ENCODE data around the gene HS3ST6. TPM values are rescaled to one million over a fixed set of nuclear protein-coding genes. Genes with fewer than 3 reads are reported as not detected.

The HS3ST6 gene
- total and polyA plus RNA-seq, 2 of the 13 experiments (the other 11 are each of a cell fraction or from before 2014, with no cell fraction given): not detected

- no peak for TF ChIP-seq ZBTB44 (CRISPR knock-in tag; IDR thresholded peaks at IDR 0.05)
- TF ChIP-seq NFKB2 (CRISPR knock-in tag; IDR thresholded peaks at IDR 0.05; ENCODE audit: borderline replicate concordance): peak; percentile 56; the same call in 1 of the 2 replicates
- TF ChIP-seq ZNF597 (CRISPR knock-in tag; IDR thresholded peaks at IDR 0.05): no peak
- no peak for TF ChIP-seq ZNF800 (CRISPR knock-in tag; IDR thresholded peaks at IDR 0.05)
- TF ChIP-seq ZNF746 (CRISPR knock-in tag; IDR thresholded peaks at IDR 0.05): no peak
- peak; percentile 35; the same call in 1 of the 2 replicates for TF ChIP-seq ZNF580 (CRISPR knock-in tag; IDR thresholded peaks at IDR 0.05; ENCODE audit: borderline replicate concordance, low read depth)
- TF ChIP-seq CAMTA2 (CRISPR knock-in tag; IDR thresholded peaks at IDR 0.05; ENCODE audit: borderline replicate concordance): no peak
- peak; percentile 92 for TF ChIP-seq MXD1 (CRISPR knock-in tag; IDR thresholded peaks at IDR 0.05)
- TF ChIP-seq HNRNPH1 (optimal IDR thresholded peaks at IDR 0.05; ENCODE audit: low read depth, low read length): no peak
- TF ChIP-seq HDAC1 (CRISPR knock-in tag; IDR thresholded peaks at IDR 0.05): peak; percentile 77
- TF ChIP-seq ATF5 (CRISPR knock-in tag; IDR thresholded peaks at IDR 0.05; ENCODE audit: low read depth): no peak
- TF ChIP-seq CTCF (CRISPR knock-in tag; IDR thresholded peaks at IDR 0.05): peak; percentile 19; the same call in 1 of the 2 replicates
- TF ChIP-seq ZFP90 (CRISPR knock-in tag; IDR thresholded peaks at IDR 0.05; ENCODE audit: borderline replicate concordance): no peak; the same call in 1 of the 2 replicates
- TF ChIP-seq HMGA1 (CRISPR knock-in tag; conservative IDR thresholded peaks at IDR 0.05): no peak
- TF ChIP-seq RXRA (CRISPR knock-in tag; IDR thresholded peaks at IDR 0.05): no peak
- peak; percentile 22 for TF ChIP-seq ZNF263 (CRISPR knock-in tag; IDR thresholded peaks at IDR 0.05)
- no peak for TF ChIP-seq THYN1 (CRISPR knock-in tag; IDR thresholded peaks at IDR 0.05; ENCODE audit: borderline replicate concordance, low read depth)
- TF ChIP-seq ZNF652 (CRISPR knock-in tag; IDR thresholded peaks at IDR 0.05; ENCODE audit: borderline replicate concordance, low read depth): no peak
- TF ChIP-seq ZNF781 (CRISPR knock-in tag; IDR thresholded peaks at IDR 0.05; ENCODE audit: borderline replicate concordance, not compliant biosample characterization): peak; percentile 37
- TF ChIP-seq ZNF777 (CRISPR knock-in tag; IDR thresholded peaks at IDR 0.05): peak; percentile 74
These were observed 24.9 kb upstream of the HS3ST6 start, which contains the start of gene MSRB1 (continued) for GRCh38 chr16:1942810-1943726.
